ENCODE data around the gene DDR2.
"Not testable (repeated sequence)": the region's sequence is repeated elsewhere in the genome, so short reads cannot be mapped to it uniquely, and the experiment has no call there.

DDR2 gene

GRCh38 chr1:162632217-162632666 lies at the start of gene DDR2:
TSS of gene DDR2 (plus strand) at chr1:162632464. CDS start at chr1:162719064, 86,600 bp downstream.
- DNase-seq = no peak

GRCh38 chr1:162582901-162583300 lies 49.4 kb upstream of the DDR2 start:
- not testable (repeated sequence) for DNase-seq

- not testable (repeated sequence) for DNase-seq
These were observed 47.2 kb upstream of the DDR2 start for GRCh38 chr1:162585101-162585500.

- no peak for DNase-seq
These were observed 44.9 kb upstream of the DDR2 start for GRCh38 chr1:162587347-162587746.

- DNase-seq = no peak
These were observed 44.5 kb upstream of the DDR2 start for GRCh38 chr1:162587761-162588260.

- DNase-seq = no peak
These were observed 42.2 kb upstream of the DDR2 start for GRCh38 chr1:162590101-162590500.

GRCh38 chr1:162590686-162591085 lies 41.6 kb upstream of the DDR2 start:
- no peak for DNase-seq

- no peak for DNase-seq
These were observed 35.6 kb upstream of the DDR2 start for GRCh38 chr1:162596514-162597170.

GRCh38 chr1:162599451-162599850 lies 32.8 kb upstream of the DDR2 start:
- no peak for DNase-seq

- not testable (repeated sequence) for DNase-seq
These were observed 29.1 kb upstream of the DDR2 start for GRCh38 chr1:162603117-162603516.

GRCh38 chr1:162605225-162605927 lies 26.9 kb upstream of the DDR2 start:
- no peak for DNase-seq

- DNase-seq = no peak
These were observed 23.0 kb upstream of the DDR2 start for GRCh38 chr1:162609306-162609705.

GRCh38 chr1:162612606-162613400 lies 19.5 kb upstream of the DDR2 start:
- DNase-seq = no peak

- no peak for DNase-seq
These were observed 15.4 kb upstream of the DDR2 start for GRCh38 chr1:162616848-162617247.

GRCh38 chr1:162617513-162617912 lies 14.8 kb upstream of the DDR2 start:
- no peak for DNase-seq

GRCh38 chr1:162619076-162619475 lies 13.2 kb upstream of the DDR2 start:
- no peak for DNase-seq

GRCh38 chr1:162621256-162621655 lies 11.0 kb upstream of the DDR2 start:
- no peak for DNase-seq

GRCh38 chr1:162625679-162626078 lies 6.6 kb upstream of the DDR2 start:
- DNase-seq = no peak

- no peak for DNase-seq
These were observed 6.2 kb upstream of the DDR2 start for GRCh38 chr1:162626094-162626493.

GRCh38 chr1:162626761-162627160 lies 5.5 kb upstream of the DDR2 start:
- DNase-seq = no peak

- DNase-seq = no peak
These were observed 4.5 kb upstream of the DDR2 start for GRCh38 chr1:162627662-162628296.

GRCh38 chr1:162629077-162629627 lies 3.1 kb upstream of the DDR2 start:
- DNase-seq = no peak

GRCh38 chr1:162629651-162630050 lies 2.6 kb upstream of the DDR2 start:
- no peak for DNase-seq
